Stimulated activated CD4-positive, alpha-beta T cell treated with anti-CD3 and anti-CD28 coated beads, Interleukin-1b, Interleukin-23, amount 100 ng/mL, for 48 hours (primary cell): ENCODE results near the gene GOSR2.
"Not testable (repeated sequence)": the region's sequence is repeated elsewhere in the genome, so short reads cannot be mapped to it uniquely, and the experiment has no call there.

ENCODE experiments used
- DNase-seq: peaks from one replicate; pipeline ENCODE4 v3.0.0-alpha.2; 2020

GOSR2 gene

DNA sequence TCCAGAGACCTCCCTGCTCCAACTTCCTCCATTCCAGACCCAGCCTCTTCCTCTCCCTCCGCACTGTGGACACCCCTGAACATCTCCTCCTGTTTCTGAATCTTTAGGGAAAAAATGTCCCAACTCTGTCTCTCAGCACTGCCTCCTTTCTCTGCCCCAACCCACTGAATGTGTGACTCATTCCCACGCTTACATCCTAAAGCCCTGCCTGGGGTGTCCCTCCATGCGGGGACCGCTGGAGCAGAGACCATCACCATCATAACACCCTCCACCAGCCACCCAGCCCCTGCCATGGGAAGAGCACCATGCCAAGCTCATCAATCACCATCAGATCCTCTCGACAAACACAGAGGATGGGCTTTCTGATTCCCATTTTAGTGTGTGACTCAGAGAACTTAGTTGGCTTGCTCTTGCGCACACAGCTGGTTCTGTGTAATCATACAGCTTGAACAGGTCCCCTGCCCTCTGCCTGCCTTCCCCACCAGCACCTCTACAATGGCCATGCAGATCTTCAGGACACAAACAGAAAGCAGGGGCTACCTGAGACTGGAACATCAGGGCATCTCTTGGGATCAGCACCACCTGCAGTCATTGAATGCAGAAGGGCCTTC is 45.4 kb downstream of the GOSR2 start:
- DNase-seq, result no peak

DNA sequence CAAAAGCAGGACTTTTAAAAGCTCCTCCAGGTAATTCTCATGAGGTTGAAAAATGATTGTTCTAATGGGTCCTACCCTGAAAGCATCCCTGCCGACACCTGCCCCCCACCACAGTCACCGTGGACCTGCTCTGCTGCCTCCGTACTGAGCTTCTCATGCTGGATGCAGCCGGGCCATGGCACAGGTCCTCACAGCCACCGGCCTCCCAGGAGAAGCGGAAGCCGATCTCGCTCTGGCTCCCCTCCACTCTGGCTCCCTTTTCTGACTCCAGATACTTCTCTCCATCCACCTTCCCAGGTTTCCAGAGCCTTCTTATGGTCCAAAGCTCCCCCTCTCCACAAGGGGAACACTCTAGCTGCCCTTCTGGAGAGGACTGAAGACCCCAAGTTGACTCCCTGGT is 45.9 kb downstream of the GOSR2 start:
- DNase-seq, result no peak

DNA sequence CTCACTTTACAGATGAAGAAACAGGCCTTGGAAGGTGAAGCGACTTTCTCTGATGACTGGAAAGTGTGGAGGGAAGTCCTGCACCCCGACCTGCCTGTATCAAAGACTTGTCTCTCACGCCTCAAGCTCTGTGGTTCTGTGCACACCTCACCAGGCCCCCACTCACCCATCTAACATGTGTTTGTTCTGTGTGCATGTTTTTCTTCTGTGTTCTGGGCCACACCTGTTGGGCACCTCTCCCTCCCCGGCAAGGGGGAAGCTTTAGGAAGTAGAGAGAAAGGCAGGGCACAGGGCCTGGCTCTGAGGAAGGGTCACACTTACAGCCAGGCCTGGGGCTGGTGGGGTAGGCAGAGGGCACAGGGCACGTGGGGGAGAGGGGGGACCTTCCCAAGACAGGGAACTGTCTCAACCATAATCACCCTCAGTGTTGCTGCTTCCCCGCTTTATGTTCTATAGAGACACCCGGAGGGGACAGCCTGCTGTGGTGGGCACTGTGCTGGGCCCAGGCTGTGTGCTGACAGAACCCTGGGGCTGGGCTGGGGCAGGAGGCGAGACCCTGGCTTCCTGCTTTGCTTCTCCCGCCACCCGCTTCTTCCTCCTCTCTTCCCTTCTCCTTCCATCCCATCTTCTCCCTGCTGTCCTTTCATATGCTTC is 48.8 kb downstream of the GOSR2 start:
- no peak for DNase-seq

DNA sequence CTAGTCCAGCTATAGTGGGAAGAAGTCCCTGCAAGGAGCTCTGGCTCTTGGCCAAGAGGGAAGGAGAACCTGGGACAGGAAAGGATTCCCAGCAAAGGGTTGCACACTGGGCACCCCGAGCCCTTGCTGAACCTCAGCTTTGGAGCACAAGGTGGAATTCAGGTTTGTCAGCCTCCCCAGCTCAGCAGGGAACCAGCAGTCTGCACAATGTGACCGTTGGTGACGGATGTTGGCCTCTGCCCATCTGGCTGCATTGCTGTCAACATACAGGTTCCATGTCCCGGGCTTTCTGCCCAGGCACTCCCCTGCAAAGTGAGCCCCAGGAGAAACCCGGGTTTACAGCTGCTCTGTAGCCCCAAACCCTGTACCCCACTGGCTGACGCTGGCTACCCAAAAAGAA is 49.4 kb downstream of the GOSR2 start:
- no peak for DNase-seq

DNA sequence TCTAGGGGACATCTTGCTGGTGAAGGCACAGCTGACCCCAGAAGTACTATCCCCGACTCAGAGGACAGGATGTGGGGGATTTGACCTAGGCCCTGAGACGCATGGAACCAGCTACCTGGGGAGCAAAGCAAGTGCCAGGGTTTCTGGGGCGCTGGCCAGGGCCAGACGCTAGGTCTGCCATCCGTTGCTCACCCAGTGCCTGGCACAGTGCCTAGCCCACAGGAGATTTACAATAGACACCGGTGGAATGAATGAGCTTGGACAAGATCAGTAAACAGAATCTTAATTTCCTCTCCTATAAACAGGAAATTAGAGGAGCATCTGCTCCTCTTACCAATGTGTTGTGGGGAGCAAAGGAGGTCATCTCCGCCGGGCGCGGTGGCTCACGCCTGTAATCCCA is 51.1 kb downstream of the GOSR2 start:
- no peak for DNase-seq

DNA sequence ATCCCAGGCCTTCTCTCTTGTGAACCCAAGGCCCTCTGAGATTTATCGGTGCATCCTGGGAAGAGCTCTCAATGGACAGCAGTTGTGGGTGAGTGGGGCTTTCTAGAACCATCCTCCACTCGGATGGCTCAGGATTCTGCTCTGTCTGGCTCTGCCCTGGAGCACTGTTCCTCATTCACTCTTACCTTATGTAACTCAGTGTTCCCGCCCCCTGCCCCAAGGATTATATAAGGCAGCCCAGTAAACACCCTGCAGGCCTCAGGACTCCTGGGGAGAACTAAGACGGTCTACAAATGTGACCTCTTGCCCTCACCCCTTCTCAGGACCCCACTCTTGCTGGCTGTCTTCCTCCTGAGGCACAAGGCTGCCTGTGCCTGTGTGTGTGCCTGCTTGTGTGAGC is 52.3 kb downstream of the GOSR2 start:
- DNase-seq, result no peak

DNA sequence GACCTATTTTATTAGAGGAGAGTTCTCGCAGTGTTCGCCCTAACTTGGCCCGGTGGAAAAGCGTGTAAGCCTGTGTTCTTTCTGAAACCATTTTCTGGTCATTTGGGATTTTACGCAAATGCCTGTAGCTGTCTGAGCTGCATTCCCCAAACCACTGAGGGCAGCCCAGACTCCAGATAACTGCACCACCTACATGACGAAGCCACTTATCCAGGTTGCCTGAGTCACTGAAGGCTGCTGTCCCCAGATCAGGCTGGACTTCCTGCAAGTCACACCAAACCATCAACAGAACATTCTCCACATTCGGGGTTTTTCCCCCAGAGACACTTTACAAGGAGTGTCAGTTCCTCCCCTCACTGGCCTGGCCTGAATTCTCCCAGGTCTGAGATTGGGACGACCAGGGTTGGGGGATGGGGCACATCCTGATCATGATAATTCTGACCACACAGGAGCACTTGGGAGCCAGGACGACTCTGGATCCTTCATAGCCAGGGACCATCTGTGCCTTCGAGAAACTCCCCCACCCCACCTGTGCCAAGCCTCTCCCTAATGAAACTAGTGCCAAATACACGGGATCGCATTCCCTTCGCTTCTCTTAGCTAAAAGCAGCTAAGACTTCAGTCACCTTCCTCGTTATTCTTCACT is 53.8 kb downstream of the GOSR2 start:
- DNase-seq, result no peak

DNA sequence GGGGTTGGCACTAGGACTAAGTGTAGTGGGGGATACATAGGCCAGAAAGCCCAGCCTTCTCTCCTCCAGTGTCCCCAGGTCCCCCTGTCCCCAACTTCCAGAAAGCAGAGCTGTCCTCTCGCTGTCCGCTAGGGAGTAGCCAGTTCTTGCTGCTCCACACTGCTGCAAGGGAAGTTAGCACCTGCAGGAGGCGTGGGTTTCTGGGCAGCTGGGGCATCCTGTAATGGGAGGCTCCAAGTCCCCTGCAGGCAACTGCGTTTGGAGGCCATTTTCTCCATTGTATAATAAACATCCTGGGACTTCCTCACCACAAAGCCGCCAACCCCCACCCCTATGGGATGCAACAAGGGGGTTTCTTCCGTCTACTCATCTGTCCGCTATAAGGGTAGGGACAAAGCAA is 54.4 kb downstream of the GOSR2 start:
- no peak for DNase-seq

DNA sequence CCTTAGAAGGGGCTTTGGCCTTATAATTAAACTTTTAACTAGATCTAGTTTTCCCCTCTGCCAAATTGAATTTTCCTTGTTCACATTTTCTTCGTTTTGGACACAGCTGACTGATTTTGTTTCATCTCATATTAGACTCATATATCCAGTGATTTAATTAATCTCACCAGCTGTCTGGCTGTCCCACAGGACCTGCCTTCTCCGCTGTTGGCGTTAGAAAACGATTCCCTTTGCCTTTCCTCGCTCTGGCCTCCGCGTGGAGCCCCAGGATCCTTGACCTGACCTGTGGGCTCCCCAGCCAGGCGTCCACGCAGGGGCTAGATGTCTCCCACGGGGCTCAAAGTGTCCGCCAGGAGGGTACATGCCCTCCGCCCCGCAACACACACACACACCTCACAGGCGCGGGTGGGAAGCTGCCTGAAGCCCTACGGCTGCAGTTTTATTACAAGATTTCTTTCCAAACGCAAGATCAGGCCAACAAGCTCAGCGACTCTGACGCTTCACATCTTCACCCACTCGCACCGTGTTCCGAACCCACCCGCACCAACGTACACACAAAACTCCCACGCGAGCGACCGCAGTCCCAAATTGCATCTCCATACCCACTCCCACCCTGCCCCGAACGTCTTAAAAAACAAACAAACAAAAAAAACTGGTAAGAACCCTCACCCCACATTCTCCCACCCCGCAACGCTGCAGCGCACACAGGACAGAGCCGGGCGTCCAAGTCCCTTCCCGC is 55.0 kb downstream of the GOSR2 start:
- no peak for DNase-seq

DNA sequence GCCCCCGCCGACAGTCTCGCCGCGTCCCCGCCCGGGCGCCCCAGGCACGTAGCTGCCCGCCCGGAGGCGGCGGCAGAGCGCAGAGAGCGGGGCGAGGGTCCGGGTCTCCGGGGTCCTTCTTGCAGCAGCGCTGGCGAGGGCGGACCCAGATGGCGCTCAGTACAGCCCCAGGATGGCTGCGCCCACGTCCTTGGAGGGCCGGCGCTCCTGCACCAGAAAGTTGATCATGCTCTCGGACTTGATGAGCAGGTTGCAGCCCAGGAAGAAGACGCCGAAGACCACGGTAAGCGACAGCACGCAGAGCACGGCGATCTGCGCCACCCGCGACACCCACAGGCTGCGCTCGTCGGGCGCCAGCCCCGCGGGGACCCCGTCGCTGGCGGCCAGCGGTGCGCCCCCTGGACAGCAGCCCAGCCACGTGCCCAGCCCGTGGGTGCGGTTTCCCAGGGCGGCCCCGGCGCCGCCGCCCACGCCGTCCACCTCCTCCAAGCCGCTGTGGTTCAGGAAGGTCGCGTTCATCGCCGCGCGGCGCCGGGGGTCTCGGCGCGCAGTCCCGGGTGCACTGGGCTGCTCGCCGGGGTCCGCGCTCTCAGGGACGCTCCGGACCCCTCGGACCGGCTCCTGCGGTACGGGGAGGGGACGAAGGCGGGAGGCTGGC is 55.7 kb downstream of the GOSR2 start:
- DNase-seq, result no peak

DNA sequence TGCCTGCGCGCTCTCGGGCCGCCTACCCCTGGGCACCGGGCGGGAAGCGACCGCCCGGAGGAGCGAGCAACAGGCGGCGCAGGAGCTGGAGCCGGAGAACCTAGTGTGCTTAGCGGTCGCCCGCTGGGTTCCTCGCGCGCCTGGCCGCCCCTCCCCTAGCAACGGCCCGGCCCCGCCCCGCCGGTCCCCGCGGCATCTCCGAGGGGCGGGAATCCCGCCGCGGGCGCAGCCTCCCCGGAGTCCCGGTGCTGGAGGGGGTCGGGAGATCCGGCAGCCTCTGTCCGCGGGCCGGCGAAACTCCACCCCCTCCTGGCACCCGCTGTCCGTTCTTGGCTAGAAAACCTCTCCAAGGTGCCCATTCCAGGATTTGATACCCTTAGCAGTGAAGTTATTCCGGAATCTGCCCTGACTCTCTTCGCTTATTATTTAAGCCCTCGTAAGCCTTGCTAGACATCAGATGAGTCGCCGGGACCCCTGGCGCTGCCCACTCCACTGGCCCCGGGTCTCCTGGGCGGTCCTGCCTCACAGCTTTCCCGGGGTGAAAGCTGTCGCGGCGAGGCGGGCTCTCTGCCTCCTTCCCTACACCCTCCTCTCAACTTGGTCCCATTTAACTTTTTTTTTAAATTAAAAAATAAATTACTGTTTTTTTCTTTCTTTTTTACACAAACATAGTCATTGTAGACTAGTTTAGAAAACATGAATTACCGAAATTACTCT is 56.3 kb downstream of the GOSR2 start, which contains the start of gene RPRML:
Gene RPRML (minus strand): TSS at position 107 of the 717 bp plus-strand sequence. CDS start 246 bp downstream, outside the sequence.
- DNase-seq, result peak; percentile 32

DNA sequence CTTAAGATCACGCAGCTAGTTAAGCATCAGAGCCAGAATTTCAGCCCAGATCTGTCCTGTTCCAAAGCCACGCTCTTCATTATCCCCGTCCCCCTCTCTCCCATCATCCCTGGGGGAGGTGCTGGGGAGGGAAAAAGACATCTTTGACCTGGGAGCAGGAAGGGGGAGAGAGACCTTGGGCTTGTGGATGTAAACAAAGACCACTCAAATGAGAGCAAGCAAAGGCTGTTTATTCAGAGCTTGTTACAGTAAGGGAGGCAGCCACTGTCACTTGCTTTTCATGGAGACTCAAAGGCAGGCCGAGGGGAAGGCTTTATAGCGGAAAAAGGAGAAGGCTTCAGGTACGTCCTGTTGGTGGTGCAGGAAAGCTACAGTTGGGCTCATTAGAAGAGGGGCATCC is 59.6 kb downstream of the GOSR2 start:
- DNase-seq, result no peak

DNA sequence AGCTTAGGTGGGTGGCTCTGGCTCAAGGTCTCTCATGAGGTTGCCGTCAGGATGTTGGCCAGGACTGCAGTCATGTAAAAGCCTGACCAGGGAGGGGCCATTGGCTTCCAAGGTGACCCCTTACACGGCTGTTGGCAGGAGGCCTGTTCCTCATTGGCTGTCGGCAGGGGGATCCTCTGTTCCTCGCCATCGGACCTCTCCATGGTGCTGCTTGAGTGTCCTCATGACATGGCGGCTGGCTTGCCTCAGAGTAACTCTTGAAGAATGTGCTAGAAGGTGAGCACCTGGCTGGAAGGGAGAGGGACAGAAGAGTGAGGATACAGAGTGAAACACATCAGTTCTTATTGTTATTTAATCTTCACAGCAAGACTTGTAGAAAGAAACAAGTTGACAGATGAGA is 60.8 kb downstream of the GOSR2 start:
- DNase-seq, result no peak

DNA sequence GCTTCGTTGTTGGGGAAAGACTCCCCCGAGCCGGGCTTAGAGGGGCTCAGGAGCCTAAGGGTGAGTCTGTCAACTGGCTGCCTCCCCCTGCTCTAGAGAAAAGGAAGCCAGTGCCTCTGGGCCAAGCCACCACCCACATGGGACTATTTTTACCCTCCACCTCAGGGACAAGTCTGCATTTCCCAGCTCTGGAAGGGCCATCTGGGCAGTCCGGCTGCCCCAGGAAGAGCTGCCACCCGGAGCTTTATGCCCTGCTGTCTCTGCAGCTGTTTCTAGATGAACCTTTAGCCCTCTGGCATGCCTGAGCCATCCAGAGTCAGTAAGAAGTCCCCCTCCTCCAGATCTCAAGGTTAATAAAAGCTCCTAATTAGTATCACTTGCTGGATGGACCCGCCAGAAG is 61.4 kb downstream of the GOSR2 start:
- no peak for DNase-seq

DNA sequence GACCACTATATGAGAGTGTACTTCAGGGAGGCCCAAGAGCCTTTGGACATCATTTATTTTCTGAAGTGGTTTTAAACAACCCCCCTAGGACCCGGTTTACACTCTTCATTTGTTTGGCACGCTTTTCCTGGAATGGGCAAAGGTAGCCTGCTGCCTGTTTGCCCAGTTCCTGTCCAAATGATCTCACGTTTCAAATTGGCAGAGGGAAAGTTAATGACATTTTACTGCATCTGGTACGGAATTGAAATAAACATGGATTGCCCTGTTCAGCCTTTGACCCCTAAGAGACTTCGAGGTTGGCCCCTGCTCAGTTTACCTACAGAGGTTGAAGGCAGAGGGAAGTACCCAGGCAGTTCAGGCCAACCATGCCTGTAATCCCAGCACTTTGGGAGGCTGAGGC is 61.9 kb downstream of the GOSR2 start:
- DNase-seq, result no peak

DNA sequence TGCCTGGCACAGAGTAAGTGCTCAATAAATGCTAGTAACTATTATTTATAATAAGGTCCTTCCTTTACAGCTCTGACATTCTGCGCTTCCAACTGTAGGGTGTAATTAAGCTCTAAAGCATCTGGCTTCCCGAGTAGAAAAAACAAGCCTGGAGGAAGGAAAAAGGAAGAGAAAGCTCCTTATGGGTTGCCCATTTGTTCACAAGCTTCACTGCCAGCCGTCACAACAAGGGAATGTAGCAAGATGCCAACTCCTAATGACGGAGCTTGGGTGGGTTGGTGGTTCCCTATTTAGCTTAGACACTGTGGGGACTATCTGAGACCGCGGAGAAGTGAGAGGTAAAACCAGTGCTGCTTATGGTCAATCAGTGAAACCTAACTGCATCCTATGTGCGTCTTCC is 63.4 kb downstream of the GOSR2 start:
- no peak for DNase-seq

DNA sequence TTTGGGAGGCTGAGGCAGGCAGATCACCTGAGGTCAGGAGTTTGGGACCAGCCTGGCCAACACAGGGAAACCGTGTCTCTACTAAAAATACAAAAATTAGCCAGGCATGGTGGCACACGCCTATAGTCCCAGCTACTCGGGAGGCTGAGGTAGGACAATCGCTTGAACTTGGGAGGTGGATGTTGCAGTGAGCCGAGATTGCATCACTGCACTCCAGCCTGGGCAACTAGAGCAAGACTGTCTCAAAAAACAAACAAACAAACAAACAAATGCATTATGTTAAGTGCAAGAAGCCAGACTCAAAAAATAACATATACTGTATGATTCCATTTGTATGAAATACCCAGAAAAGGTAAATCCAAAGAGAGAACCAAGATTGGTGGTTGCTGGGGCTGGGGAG is 65.0 kb downstream of the GOSR2 start:
- DNase-seq, result not testable (repeated sequence)

DNA sequence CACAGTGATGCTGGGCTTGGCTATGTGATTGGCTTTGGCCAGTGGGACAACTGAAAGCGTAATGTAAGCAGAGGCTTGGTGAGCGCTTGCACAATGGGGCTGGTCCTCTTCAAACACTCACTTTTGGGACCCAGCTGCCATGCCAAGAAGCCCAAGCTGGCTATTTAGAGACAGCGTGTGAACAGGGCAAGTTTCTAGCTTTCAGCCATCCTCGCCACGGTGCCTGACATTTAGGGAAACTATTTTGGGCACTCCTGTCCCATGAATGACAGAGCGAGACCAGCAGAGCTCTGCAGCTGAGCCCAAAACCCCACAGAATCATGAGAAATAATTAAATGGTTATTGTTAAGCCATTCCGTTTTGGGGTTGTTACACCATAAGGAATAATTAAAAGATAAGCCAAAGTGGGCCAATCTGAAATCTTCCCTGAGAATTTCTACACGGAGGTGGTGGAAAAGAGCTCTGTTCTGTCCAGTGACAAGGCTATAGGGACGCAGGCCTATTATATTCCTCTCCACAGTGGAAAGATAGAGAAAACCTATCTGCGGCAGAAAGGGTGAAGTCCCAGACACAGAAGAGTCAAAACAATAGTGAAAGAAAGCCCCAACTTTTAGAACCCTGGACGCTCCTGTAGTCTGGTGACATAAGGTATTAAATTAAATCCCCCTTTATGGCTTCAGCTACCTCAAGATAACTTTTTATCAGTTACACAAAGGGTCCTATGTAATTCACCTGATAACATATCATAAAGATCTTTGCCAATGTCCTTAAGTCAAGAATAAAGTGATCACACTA is 66.9 kb downstream of the GOSR2 start:
- DNase-seq, result no peak

DNA sequence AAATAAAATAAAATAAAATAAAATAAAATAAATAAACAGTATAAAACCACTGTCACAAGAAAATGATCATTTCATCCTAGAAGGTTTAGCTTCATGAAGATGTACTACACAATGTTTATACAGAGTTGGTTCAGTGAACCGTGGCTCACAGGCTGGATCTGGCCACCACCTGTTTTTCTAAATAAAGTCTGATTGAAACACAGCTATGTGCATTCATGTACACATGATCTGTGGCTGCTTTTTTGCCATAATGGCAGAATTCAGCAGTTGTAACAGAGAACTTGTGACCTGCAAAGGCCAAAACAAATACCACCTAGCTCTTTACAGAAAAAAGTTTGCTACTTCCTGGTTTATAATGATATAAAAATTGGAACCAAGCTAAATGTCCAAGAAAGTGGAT is 68.7 kb downstream of the GOSR2 start:
- no peak for DNase-seq
